Umbilical cord (tissue), 2 donors: Measurements from ENCODE around the gene ACAP3. TPM values are rescaled to one million over a fixed set of nuclear protein-coding genes. Genes with fewer than 3 reads are reported as not detected.

Experiments
- DNase-seq: peaks from one replicate; pipeline ENCODE4 v3.0.0-alpha.2; 2015; ENCODE audit warnings: low spot score
- total RNA-seq: library from RNA; depleted of rRNA; stranded (reverse); fragments of >200 nt; gene quantifications from one replicate; pipeline ENCODE4 v1.2.3, GENCODE V29; 2014; ENCODE audit warnings: low replicate concordance; ENCODE audit not compliant: insufficient read depth

The ACAP3 gene, protein sequence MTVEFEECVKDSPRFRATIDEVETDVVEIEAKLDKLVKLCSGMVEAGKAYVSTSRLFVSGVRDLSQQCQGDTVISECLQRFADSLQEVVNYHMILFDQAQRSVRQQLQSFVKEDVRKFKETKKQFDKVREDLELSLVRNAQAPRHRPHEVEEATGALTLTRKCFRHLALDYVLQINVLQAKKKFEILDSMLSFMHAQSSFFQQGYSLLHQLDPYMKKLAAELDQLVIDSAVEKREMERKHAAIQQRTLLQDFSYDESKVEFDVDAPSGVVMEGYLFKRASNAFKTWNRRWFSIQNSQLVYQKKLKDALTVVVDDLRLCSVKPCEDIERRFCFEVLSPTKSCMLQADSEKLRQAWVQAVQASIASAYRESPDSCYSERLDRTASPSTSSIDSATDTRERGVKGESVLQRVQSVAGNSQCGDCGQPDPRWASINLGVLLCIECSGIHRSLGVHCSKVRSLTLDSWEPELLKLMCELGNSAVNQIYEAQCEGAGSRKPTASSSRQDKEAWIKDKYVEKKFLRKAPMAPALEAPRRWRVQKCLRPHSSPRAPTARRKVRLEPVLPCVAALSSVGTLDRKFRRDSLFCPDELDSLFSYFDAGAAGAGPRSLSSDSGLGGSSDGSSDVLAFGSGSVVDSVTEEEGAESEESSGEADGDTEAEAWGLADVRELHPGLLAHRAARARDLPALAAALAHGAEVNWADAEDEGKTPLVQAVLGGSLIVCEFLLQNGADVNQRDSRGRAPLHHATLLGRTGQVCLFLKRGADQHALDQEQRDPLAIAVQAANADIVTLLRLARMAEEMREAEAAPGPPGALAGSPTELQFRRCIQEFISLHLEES
- total RNA-seq: 49.6 TPM

DNA sequence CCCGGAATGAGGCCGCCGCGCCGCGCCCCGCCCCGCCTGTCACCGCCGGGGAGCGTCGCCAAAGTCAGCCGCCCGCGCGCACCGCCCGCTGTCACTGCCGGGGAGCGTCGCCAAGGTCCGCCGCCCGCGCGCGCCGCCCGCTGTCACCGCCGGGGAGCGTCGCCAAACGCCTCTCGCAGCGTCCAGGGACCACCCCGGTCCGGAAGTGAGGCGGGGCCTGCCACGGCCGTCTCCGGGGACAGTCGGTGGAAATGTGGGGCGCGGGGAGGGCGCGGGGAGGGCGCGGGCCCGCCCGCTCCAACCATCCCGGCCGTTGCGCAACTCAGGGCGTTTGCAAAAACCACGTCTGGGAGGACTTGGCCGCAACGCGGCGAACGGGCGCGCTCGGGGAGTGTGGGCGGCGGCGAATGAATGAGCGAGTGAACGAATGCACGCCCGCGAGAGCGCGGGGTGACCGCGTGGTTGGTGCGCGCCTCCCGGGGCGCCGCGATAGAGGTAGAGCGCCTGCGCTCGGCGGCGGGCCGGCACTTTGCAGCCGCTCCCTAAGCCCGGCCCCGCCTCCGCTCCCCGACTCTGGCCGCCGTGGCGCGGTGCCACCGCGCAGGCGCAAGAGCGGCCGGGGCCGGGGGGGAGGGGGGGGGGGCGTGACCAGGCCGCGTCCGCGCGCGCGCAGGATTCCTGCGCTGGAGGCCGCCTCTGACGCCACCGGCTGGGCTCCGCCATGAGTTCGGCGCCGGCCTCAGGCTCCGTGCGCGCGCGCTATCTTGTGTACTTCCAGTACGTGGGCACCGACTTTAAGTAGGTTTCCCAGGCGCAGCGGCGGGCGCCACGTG, at the start of gene ACAP3, which contains the start of gene PUSL1:
TSS of gene ACAP3 (minus strand) at position 8 of the 833 bp plus-strand sequence. CDS start 115 bp downstream, outside the sequence.
TSS of gene PUSL1 (plus strand) at position 675 of the 833 bp plus-strand sequence. CDS start at position 722, 47 bp downstream.
- peak; percentile 94 for DNase-seq

DNA sequence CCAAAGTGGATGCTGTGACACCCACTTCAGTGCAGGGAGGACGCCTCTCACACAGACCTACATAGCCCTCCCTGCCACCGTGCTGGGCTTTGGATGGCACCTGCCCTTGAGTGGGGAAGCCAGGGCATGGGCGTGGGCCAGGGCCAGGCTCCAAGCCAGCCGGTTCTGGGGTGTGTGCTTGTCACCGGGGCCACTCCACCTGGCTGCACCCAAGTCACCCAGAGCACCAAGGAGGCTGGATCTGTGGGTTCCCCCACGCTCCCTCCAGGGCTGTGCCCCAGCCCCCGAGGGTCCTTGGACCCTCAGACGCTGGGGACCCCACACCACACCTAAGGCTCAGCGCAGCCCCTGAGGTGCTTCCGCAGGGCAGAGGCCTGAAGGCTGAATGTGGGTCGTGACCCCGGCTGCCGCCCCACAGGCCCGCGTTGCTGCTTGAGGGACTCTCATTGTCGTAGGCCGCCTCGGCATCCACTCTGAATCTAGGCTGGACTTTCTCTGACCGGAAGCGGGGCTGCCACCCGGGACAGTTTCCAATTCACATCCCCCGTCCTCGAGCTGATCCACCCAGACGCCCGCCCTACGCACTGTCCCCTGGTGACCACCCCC, 49.2 kb upstream of the ACAP3 start:
- no peak for DNase-seq

GRCh38 chr1:1356166-1356795, 48.6 kb upstream of the ACAP3 start:
- no peak for DNase-seq

DNA sequence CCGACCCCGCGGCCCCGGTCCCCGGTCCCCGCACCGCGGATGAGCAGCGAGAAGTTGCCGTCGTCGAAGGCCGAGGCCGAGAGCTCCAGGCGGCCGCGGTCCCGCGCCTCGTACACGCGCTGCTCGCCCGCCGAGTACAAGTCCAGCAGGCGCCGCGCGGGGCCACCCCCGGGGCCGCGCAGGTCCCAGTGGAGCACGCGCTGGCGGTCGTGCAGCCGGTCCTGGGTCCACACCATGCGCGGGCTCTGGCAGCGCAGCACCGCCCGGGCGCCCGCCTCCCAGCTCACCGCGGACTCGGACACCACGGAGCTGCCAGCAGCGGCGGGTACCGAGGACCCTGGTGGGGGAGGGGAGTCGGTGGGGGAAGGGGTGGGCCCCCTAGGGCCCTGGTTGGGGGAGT, 47.7 kb upstream of the ACAP3 start:
- no peak for DNase-seq

DNA sequence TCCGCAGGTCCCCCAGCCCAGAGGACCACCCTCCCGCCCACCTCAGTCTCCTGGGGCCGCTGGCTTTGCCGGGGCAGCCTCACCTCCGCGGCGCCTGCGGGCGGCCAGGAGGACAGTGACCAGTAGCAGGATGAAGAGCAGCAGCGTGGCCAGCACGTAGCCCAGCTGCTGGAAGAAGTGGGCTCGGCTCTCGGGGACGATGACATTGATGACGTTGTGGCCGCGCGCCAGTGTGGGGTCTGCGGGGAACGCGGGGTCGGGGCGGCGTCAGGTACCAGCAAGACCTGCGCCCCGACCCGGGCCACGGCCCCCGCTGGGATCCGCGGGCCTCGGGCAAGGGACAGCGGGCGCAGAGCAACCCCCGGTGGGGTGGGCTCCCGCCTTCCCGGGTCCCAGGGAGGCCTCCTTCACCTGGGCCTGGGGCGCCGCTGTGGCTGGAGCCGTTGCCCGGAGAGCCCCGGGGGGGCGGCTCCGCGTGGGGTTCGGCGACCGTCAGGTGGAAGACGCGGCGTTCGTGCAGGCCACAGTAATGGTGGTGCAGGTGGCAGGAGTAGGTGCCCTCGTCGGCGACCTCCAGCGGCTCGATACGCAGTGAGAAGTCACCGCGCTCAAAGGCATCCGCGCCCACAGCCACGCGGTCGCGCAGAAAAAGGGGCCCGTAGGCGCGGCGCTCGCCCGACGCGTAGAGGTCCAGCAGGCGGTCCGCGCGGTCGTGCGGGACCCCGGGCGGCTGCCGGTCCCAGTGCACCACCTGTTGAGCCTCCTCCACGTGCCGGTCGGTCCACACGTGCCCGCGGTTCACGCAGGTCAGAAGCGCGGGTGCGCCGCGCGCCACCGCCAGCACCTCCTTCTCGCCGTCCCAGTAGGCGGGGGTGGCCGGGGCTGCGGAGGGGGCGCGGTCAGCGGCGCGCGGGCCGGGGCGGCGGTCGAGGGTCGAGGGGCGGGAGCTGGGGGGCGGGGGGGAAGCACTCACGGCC, 46.8 kb upstream of the ACAP3 start:
- DNase-seq: no peak

- no peak for DNase-seq
These were observed 45.8 kb upstream of the ACAP3 start for GRCh38 chr1:1353389-1354151.

GRCh38 chr1:1352786-1353388, 45.2 kb upstream of the ACAP3 start:
- no peak for DNase-seq

DNA sequence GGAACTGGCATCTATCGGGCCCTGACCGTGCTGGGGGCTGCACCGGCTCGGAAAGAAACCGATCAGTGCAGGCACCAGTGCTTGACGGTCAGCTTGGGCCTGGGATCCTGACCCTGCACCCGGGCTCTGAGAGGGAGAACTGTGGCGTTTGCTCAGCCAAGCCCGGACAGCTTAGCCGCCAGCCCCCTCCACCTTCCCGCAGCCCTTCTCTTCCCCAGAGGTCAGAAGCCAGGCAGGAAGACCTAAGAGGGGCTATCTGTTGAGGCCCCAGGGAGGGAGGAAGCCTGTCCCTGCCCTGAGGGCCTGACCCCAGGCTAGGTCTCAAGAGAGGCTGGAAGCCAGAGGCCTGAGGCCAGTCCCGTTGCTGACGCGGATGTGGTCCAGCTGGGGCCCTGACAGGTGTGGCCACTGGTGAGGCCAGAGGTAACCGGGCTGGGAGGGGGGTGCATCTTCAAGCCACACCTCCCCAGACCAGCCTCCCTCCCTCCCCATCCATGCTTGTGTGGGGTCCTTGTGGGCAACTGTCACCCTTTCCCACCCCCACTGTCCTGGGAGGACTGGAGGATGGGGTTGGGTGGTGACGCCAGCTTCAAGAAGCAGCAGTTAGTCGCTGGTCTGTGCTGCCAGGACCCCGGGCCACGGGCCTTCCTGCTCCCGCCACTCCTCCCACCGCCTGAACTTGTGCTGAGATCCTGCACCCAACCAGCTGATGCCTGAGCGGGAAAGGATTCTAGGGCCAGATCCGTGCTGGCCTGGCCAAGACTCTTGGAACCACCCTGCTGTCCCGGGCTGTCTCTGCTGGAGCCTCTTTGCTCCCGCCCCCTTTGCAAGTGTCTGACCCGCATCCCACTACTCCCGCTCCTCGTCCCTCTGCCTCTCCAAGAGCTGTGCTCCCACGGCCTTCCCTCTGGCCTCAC, 44.0 kb upstream of the ACAP3 start:
- DNase-seq: peak; percentile 52

DNA sequence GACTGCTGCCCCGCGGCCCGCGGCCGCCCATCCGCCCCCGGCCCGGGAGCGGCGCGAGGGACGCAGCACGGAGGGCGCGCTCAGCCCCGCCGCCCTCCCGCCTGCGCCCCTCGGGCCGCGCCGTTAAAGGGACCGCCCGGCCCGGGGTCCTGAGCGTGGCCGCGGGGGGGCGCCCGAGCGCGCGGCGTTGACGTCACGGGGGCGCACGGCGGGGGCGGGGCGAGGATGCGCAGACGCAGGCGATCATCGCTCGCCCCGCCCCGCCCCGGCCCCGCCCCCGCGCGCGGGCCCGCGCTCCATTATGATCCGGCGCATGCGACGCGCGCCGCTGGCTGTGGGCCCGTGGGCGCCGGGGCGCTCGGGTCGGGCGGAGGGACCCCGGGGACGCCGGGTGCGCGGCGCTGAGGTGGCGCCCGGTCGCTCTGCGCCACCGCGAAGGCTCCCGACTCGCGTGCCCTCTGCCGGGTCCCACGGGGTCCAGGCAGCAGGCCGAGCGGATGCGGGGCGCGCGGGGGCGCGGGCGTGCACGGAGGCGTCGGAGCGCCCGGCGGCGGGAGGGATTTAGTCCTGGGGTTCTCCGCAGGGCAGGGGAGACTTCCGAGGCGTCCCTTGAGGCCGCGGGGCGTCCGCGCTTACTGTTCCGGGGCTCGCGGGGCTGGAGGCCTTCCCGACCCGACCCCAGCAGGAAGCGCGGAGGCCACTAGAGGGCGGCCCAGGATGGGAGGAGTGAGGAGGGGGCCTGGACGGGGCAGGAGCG, 41.7 kb upstream of the ACAP3 start, which contains the start of gene DVL1:
TSS of gene DVL1 (minus strand) at position 163 of the 757 bp plus-strand sequence. CDS start 353 bp downstream, outside the sequence.
- DNase-seq: peak; percentile 74

- DNase-seq: no peak
These were observed 40.9 kb upstream of the ACAP3 start for GRCh38 chr1:1348420-1349255.

DNA sequence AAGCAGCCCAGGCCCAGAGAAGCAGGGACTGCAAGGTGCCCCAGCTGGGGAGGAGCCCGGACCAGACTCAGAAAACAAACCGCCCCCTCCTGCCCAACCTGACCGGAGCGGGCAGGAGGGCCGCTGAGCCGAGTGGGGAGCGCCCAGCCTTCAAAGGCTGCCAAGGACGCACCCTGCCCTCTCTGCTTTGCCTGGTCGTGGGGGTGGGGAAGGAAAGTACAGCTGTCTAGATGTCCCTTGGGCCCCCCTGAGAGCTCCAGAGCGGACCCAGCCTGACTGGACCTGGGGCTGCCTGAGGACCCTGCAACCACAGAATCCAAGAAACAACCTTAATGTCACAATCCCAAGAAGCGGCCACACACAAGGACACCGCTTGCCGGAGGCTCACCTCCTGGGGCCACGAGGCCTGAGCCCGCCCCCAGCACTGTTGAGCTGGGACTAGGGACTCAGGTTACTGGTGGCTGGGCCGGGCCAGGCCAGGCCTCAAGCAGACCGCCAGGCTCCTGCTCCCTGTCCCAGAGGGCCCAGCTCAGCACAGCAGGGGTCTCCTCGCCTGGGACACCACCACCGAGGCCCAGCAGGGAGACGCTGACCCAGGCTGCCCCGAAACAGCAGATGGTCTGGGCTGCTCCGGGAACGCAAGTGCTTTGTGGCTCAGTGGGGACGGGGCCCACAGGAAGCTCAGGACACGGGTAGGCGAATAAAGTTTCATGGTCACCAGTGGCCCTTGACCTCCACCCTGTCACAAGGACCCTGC, 40.1 kb upstream of the ACAP3 start:
- DNase-seq: no peak

DNA sequence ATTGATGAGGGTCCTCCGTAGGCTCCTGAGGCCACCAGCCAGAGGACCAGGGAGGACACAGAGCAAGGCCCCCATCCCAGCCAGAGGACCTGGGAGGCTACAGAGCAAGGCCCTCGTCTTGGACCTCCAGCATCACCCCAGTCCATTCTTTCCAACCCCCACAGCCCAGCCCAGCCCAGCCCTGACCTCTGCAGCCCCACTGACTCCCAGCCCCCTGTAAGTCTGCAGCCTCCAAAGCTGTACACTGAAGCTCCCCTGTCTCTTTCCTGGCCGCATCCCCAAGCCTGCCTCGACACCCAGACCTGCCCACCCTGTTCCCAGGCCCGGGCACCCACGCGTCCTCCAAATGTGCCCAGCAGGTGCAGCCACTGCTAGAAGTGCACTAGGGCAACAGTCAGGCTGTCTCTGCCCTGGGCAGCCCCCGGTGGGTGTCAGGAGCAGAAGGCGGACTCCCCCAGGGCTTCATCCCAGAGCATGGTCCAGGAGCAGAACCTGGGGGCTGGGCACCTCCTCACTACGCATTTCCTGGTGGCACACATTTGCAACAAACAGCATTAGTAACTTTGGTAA, 39.4 kb upstream of the ACAP3 start:
- DNase-seq: no peak

DNA sequence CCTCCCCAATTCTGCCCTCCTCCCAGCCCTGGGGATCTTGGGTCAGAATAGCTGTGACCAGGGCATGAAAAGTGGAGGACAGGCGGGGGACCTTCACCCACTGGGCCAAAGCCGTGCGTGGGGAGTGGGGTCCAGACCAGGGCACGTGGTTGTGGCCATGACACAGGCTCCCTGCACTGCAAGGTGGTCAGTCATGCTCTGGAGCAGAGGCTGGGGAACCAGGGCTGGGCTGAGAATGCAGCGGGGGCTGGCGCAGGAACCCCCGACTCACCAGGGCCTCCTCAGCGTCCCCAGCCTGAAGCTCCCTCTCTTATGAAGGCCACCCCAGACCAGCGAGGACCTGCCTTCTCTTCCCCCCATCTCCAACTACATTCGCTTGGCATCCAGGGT, 38.8 kb upstream of the ACAP3 start:
- no peak for DNase-seq

DNA sequence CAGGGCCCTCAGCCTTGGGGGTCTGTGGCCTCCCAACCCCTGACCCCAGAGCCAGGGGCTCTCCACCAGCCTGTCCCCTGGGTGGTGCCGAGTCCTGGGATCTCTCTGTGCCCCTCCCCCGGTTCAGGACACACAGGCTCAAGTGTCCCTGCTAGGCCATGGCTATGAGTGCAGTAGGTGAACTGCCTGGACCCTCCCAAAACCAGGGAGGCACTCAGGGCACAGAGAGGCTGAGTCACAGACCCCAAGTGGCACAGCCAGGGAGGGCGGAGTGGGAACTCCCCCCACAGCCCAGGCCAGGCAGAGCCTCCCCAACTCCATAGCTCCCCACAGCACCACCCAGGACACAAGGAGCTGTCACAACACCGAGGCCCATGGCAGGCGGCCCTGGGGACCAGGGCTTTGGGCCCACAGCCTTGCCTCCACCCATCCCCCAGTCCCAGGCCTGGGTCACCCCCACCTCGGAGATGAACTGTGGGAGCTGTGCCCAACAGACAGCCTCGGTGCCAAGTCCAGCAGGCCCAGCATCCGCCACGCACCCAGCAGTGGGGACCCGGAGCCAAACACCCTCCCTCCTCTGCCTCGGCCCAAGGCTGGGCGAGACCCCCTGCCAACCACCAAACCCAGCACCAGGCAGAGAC, 38.2 kb upstream of the ACAP3 start:
- DNase-seq: no peak
